Ramos (cell line): ENCODE results near the gene LCE1F.

Experiments
- in situ Hi-C: fragments of 300-500 bp; cut with MboI; formaldehyde crosslinking; loops from one replicate; pipeline ENCODE4 v1.14.3; 2022; ENCODE audit warnings: low sequenced_read_pairs; ENCODE audit not compliant: unreplicated experiment

LCE1F gene, protein sequence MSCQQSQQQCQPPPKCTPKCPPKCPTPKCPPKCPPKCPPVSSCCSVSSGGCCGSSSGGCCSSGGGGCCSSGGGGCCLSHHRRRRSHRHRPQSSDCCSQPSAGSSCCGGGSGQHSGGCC

GRCh38 chr1:152774875-152775274 is at the start of gene LCE1F:
LCE1F (plus strand) TSS chr1:152775140; CDS start chr1:152776372, 1,232 bp downstream.
- in situ Hi-C loops: no loop called here

DNA sequence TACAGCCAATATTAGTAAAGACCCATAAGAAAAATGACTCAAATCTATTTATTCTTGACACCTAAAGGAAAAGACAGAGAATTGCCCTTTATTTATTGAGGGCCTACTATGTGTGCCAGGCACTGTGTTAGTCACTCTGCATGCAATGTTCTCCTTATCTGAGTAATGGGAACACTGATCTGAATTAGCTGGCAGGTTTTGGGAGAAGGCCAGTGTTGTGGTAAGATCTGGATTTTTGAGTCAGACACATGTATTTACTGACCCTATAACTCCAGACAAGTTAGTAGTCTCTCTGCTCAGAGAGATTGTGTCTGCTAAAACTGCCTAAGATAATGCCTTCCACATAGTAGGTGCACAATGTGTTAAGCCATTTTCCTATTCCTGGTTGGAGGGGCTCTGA is 49.7 kb upstream of the LCE1F start:
- in situ Hi-C loops: no loop called here

- in situ Hi-C loops: no loop called here
Measured at GRCh38 chr1:152728986-152729385, 46.0 kb upstream of the LCE1F start.

- in situ Hi-C loops: no loop called here
Measured at GRCh38 chr1:152735648-152736047, 39.3 kb upstream of the LCE1F start.

DNA sequence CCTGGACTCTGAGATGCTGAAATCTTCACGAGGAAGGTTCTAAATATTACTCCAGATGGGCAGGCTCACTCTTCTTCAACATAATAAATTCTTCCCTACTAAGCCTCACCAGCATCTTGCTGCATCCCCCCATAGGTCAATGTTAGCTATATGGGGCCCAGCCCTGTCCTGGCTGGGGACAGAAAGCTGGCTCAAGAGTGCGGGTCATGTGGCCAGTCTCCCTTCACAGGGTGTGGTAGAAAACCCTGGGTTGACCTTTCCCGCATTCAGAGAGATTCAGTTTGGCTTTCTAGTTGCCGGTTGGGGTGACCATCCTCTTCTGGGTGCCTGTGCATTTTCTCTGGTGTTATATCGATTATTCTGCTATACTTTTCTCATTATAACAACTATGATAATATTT is 36.9 kb upstream of the LCE1F start:
- in situ Hi-C loops: no loop called here

DNA sequence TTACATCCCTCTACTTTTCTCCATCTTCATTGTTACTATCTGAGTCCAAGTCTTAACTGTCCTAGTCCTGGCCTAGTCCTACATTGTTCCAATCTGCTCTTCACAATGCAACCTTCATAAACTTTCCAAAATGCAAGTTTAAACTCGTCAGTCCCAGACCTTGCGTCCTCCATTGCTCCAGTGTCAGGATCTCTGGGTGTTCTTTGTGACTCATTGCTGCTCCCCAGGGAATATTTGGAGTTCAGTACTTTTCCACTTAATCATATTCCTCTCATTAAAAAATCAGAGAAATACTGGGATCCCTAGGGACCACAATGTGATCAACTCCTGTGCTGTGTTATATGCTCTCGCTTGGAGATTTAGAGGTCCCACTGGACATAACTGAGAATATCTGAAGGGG is 35.1 kb upstream of the LCE1F start:
- in situ Hi-C loops: no loop called here

GRCh38 chr1:152741656-152742055 is 33.3 kb upstream of the LCE1F start:
- in situ Hi-C loops: no loop called here

DNA sequence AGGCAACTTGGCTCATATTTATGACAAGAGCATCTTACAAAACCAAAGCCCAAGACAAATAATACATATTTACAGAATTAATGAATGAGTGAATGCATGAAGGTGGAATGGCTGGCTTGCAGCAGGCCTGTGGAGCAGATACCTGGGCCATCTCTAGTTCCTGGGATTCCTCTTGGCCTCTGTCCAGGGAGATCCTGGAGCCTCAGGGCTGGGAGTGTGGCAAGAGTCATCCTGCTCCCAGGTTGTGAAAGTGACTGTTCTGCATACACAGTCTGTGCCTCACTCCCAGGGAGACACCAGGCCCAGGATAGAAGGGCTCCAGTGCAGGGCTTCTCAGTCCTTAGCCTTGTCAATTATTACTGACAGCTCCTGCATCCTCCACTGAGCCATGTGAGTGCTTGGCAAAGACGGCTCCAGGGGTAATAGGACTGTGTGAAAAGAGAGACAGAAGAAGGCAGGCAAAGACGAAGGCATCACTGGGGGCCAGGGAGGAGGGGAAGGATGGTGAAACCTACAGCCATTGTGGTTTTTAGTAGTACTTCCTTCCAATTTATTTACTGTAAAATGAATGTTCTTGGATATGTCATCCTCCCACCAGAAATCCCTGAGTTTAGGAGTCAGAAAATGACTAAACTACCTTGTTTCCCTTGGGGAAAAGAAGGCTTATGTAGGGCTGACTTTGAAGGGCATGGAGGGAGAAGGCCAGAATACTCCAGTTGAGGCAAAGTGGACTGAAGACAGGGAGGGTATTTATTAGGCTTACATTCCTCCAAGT is 31.4 kb upstream of the LCE1F start:
- in situ Hi-C loops: no loop called here

GRCh38 chr1:152745289-152745704 is 29.6 kb upstream of the LCE1F start:
- in situ Hi-C loops: no loop called here

- in situ Hi-C loops: no loop called here
Measured at GRCh38 chr1:152745765-152746444, 29.0 kb upstream of the LCE1F start.

- in situ Hi-C loops: no loop called here
Measured at GRCh38 chr1:152747831-152748230, 27.1 kb upstream of the LCE1F start.

- in situ Hi-C loops: no loop called here
Measured at GRCh38 chr1:152752225-152752624, 22.7 kb upstream of the LCE1F start.

GRCh38 chr1:152753586-152753985 is 21.4 kb upstream of the LCE1F start:
- in situ Hi-C loops: no loop called here

DNA sequence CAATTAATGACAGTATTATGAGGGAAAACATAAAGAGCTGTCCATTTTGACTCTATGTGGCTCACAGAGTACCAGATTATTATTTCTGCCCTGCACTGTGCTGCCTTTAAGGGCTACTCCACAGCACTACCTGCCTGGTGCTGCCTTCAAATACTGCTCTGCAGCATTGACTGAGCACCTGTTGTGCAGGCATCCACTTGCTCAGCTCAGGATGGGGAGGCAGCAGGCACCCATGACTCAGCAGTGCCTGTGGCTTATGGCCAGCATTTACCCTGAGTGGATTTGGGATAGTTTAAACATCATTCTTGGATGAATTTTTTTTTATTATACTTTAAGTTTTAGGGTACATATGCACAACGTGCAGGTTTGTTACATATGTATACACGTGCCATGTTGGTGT is 18.1 kb upstream of the LCE1F start:
- in situ Hi-C loops: no loop called here

DNA sequence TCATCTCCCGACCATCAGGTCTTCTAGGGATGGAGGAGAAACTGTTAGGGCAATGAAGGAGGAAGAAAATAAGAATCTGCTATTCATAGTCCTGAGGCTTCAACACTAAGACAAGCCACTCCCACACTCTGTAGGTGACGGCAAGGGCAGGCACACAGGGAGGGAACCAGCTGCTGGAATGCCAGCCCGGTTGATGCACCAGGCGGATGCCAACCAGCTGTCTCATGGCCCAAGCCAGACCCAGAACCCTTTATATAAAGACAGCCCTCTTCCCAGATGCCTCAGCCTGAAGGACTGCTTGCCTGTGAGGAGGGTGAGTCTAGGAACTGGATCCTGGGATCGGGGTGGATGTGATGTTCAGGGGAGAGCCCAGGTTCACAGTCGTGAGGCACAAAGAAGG is 17.2 kb upstream of the LCE1F start, which contains the start of gene KPRP:
Gene KPRP, plus strand, starts transcription at position 279 of the 400 bp plus-strand sequence. CDS start 1,564 bp downstream, outside the sequence.
- in situ Hi-C loops: no loop called here

DNA sequence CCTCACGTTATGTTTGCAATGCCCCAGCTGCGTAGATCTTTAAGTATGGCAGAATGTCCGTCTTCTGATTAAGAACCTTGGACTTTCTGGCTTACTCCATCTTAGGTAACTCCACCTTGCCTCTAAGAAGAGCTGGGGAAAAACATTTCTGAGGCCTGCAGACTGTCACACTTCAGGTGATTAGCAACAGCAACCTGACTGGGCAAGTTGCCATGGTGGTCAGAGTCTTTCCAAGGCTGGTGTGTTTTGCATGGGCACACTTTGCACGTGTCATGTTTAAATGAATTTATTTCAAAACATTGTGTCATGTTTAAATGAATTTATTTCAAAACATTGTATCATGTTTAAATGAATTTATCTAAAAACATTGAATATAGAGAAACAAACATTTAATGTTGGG is 16.3 kb upstream of the LCE1F start:
- in situ Hi-C loops: no loop called here

GRCh38 chr1:152759453-152760173 is 15.3 kb upstream of the LCE1F start:
- in situ Hi-C loops: no loop called here

- in situ Hi-C loops: no loop called here
Measured at GRCh38 chr1:152760551-152761190, 14.3 kb upstream of the LCE1F start.

GRCh38 chr1:152761609-152762213 is 13.2 kb upstream of the LCE1F start:
- in situ Hi-C loops: no loop called here
